ENCODE results near the gene FGF2. TPM values are rescaled to one million over a fixed set of nuclear protein-coding genes. Genes with fewer than 3 reads are reported as not detected.
A peak's percentile ranks its signal among the peaks of the same experiment; 100 is the strongest.

The FGF2 gene
- total RNA-seq, 4 donors from 2014 or later: 32.5 to 54.7 (median 41.8) TPM

- 93 to 98% methylated on average over 4 of the region's 4 CpGs for WGBS, 2 donors (ENCODE audit: low coverage in 1 of 2)
- TF ChIP-seq POLR2AphosphoS5 (IDR thresholded peaks at IDR 0.05): no peak
- TF ChIP-seq EP300 (IDR thresholded peaks at IDR 0.05): no peak
- TF ChIP-seq CTCF (IDR thresholded peaks at IDR 0.05): no peak
- TF ChIP-seq POLR2A (IDR thresholded peaks at IDR 0.05): no peak
- H3K27ac ChIP-seq: no peak overlapping the region
- H3K4me3 ChIP-seq: no peak overlapping the region
- H3K4me1 ChIP-seq: peaks cover 2 to 7% (median 4%) of the 10 kb centered on the region in 3 donors
- no peaks in the 10 kb centered on the region for H3K27me3 ChIP-seq
- H3K36me3 ChIP-seq: no peaks in the 10 kb centered on the region
- ATAC-seq: no peak
- H3K9me3 ChIP-seq: no peaks in the 10 kb centered on the region
Measured at GRCh38 chr4:122788935-122789334, 37.7 kb upstream of the FGF2 start.

DNA sequence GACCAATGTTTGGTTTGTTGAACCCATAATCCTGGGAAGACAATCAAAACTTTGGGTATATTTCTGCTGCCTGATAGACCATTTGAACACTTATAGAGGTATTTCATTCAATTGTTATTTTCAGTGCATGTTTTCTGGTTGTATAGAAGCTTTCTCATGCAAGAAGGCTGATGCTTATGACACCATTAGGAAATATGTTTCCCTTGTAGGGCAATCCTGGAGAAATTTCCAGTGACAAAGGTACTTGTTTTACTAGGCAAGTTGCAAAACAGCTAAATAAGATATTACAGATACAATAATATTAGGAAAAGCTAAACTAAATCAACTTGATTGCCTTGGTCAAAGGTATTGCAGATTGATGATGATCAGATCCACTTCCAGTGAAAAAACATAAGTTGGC, 32.8 kb upstream of the FGF2 start:
- TF ChIP-seq POLR2A (IDR thresholded peaks at IDR 0.05) (no peak), EP300 (IDR thresholded peaks at IDR 0.05) (no peak), CTCF (IDR thresholded peaks at IDR 0.05) (no peak), POLR2AphosphoS5 (IDR thresholded peaks at IDR 0.05) (no peak)
- Histone ChIP-seq H3K9me3 (no peaks in the 10 kb centered on the region), H3K27me3 (no peaks in the 10 kb centered on the region), H3K36me3 (no peaks in the 10 kb centered on the region), H3K4me3 (no peak overlapping the region), H3K27ac (no peak overlapping the region), H3K4me1 (peaks cover 2 to 15% (median 7%) of the 10 kb centered on the region in 3 donors)
- no peak for ATAC-seq

- WGBS, 2 donors (ENCODE audit: low coverage in 1 of 2): 82 to 94% methylated on average over 2 to 3 of the region's 4 CpGs
- no peaks in the 10 kb centered on the region for H3K36me3 ChIP-seq
- ATAC-seq: no peak
Measured at GRCh38 chr4:122796801-122797404, 29.7 kb upstream of the FGF2 start.

GRCh38 chr4:122797405-122798094, 29.1 kb upstream of the FGF2 start:
- H3K27ac ChIP-seq: peak overlapping the region; percentile 47 to 75 (median 71)
- H3K27me3 ChIP-seq: no peaks in the 10 kb centered on the region
- H3K4me3 ChIP-seq: peak overlapping the region; percentile 27 to 31
- H3K36me3 ChIP-seq: no peaks in the 10 kb centered on the region
- no peaks in the 10 kb centered on the region for H3K9me3 ChIP-seq
- no peak for TF ChIP-seq POLR2AphosphoS5 (IDR thresholded peaks at IDR 0.05)
- 83 to 93% methylated on average over 1 to 2 of the region's 2 CpGs for WGBS, 2 donors (ENCODE audit: low coverage in 1 of 2)
- H3K4me1 ChIP-seq: peaks cover 2 to 15% (median 7%) of the 10 kb centered on the region in 3 donors
- no peak for ATAC-seq

More at GRCh38 chr4:122796801-122797404, 29.7 kb upstream of the FGF2 start:
- no peak for TF ChIP-seq POLR2AphosphoS5 (IDR thresholded peaks at IDR 0.05)
- TF ChIP-seq CTCF (IDR thresholded peaks at IDR 0.05): no peak
- no peak for TF ChIP-seq EP300 (IDR thresholded peaks at IDR 0.05)
- no peak overlapping the region for H3K4me3 ChIP-seq
- peaks cover 2 to 15% (median 7%) of the 10 kb centered on the region in 3 donors for H3K4me1 ChIP-seq
- H3K27ac ChIP-seq: peak overlapping the region in 2 of 4 donors; percentile 68 to 75
- no peaks in the 10 kb centered on the region for H3K9me3 ChIP-seq
- no peaks in the 10 kb centered on the region for H3K27me3 ChIP-seq

- H3K27me3 ChIP-seq: no peaks in the 10 kb centered on the region
- H3K9me3 ChIP-seq: no peaks in the 10 kb centered on the region
- ATAC-seq: peak; percentile 59
- H3K27ac ChIP-seq: peak overlapping the region; percentile 47 to 75 (median 71)
- WGBS, 2 donors (ENCODE audit: low coverage in 1 of 2): 17 to 32% methylated on average over 2 to 5 of the region's 5 CpGs
- TF ChIP-seq POLR2AphosphoS5 (IDR thresholded peaks at IDR 0.05): peak; percentile 7
- TF ChIP-seq EP300 (IDR thresholded peaks at IDR 0.05): no peak
- TF ChIP-seq CTCF (IDR thresholded peaks at IDR 0.05): no peak
- H3K36me3 ChIP-seq: no peaks in the 10 kb centered on the region
- peak overlapping the region; percentile 27 to 31 for H3K4me3 ChIP-seq
- H3K4me1 ChIP-seq: peaks cover 2 to 15% (median 7%) of the 10 kb centered on the region in 3 donors
Measured at GRCh38 chr4:122798101-122798500, 28.5 kb upstream of the FGF2 start.
